Endothelial cell of umbilical vein (primary cell): ENCODE measurements around the gene SPATA1. TPM values are rescaled to one million over a fixed set of nuclear protein-coding genes. Genes with fewer than 3 reads are reported as not detected.

Experiments
- BruUV-seq: library from RNA; stranded (reverse); fragments of 400-500 nt; replicated peaks from 2 replicates; lab custom pipeline; 2021; lab: Mats Ljungman, UMichigan
- CTCF ChIA-PET: fragments of 300-600, 350-600 bp; sonication (Branson Sonifier 250); formaldehyde crosslinking; loops from one replicate; lab custom pipeline; 2021; ENCODE audit warnings: antibody characterized with exemption, inconsistent platforms; lab: Charles Lee
- POLR2A ChIA-PET: fragments of 300-600, 350-600 bp; sonication (Branson Sonifier 250); formaldehyde crosslinking; loops from one replicate; lab custom pipeline; 2021; ENCODE audit warnings: antibody characterized with exemption, inconsistent platforms; lab: Charles Lee
- DNase-seq: peaks from one replicate; pipeline ENCODE4 v3.0.0-alpha.2; 2011; ENCODE audit warnings: low read depth, low spot score
- FAIRE-seq: peaks from 2 replicates; lab custom pipeline; 2011; peaks lifted over from hg19 to GRCh38; lab: Jason Lieb, UNC
- H2AFZ ChIP-seq: 2 replicates; pipeline ENCODE4 v1.6.0; 2012; ENCODE audit warnings: low read depth, low read length, control low read depth, inconsistent platforms
- H3K27ac ChIP-seq: 2 replicates; pipeline ENCODE4 v1.5.1; 2011; ENCODE audit warnings: low read depth, mild to moderate bottlenecking, control low read depth, low read length, moderate library complexity; ENCODE audit not compliant: insufficient read depth
- H3K27me3 ChIP-seq, 2 experiments: 2 replicates each; pipeline versions ENCODE4 v1.6.0 to v1.6.1; 2011; ENCODE audit warnings: low read length in 2 of 2, mixed read lengths in 1 of 2; ENCODE audit not compliant: control insufficient read depth in 2 of 2, insufficient read depth in 2 of 2
- H3K36me3 ChIP-seq, 2 experiments: 2 replicates in 1 of 2; 3 replicates in 1 of 2; pipeline ENCODE4 v1.5.1; 2011; ENCODE audit warnings: low read length in 2 of 2, mild to moderate bottlenecking in 1 of 2, moderate library complexity in 1 of 2; ENCODE audit not compliant: control insufficient read depth in 2 of 2, insufficient read depth in 2 of 2; ENCODE audit errors: extremely low read depth in 1 of 2
- H3K4me1 ChIP-seq: 3 replicates; pipeline ENCODE4 v1.5.1; 2011; ENCODE audit warnings: mild to moderate bottlenecking, low read length; ENCODE audit not compliant: control insufficient read depth, insufficient read depth; ENCODE audit errors: extremely low read depth
- H3K4me2 ChIP-seq: 2 replicates; pipeline ENCODE4 v1.6.1; 2011; ENCODE audit warnings: low read length, control low read depth, mixed read lengths; ENCODE audit not compliant: insufficient read depth
- H3K4me3 ChIP-seq, 3 experiments: fragments of 200-600 bp in 1 of 3; sonication (generic), shearing (Covaris generic) in 1 of 3; replicated peaks in 1 of 3; 2 replicates each; pipeline ENCODE4 v1.5.1; 2011 to 2016; ENCODE audit warnings: control low read depth in 3 of 3, low read length in 3 of 3, mild to moderate bottlenecking in 2 of 3, inconsistent platforms in 1 of 3, low read depth in 1 of 3, moderate library complexity in 1 of 3; ENCODE audit not compliant: insufficient read depth in 1 of 3
- H3K79me2 ChIP-seq: 2 replicates; pipeline ENCODE4 v1.6.0; 2012; ENCODE audit warnings: low read length, inconsistent platforms; ENCODE audit not compliant: control insufficient read depth, insufficient read depth
- H3K9ac ChIP-seq: replicated peaks from 2 replicates; pipeline ENCODE3; 2011; ENCODE audit warnings: low read length, control low read depth; ENCODE audit not compliant: insufficient read depth; ENCODE audit errors: extremely low read depth
- H3K9me1 ChIP-seq: replicated peaks from 3 replicates; pipeline ENCODE4 v1.6.0; 2011; ENCODE audit warnings: mild to moderate bottlenecking, low read length; ENCODE audit not compliant: control insufficient read depth, insufficient read depth; ENCODE audit errors: extremely low read depth
- H3K9me3 ChIP-seq: replicated peaks from 2 replicates; pipeline ENCODE4 v1.5.1; 2012; ENCODE audit warnings: low read length, inconsistent platforms; ENCODE audit not compliant: control insufficient read depth, insufficient read depth
- H4K20me1 ChIP-seq: replicated peaks from 2 replicates; pipeline ENCODE3; 2011; ENCODE audit warnings: mild to moderate bottlenecking, low read length; ENCODE audit not compliant: control insufficient read depth, insufficient read depth; ENCODE audit errors: extremely low read depth
- CTCF ChIP-seq, 2 donors: IDR thresholded peaks; 1 replicate in 1 of 2; 2 replicates in 1 of 2; pipeline ENCODE4 v1.5.1; 2011; ENCODE audit warnings: low read length in 2 of 2, mild to moderate bottlenecking in 2 of 2, moderate library complexity in 2 of 2, control low read depth in 1 of 2, inconsistent platforms in 1 of 2, low read depth in 1 of 2; ENCODE audit not compliant: insufficient read depth in 1 of 2; ENCODE audit errors: extremely low read depth in 1 of 2
- EZH2 ChIP-seq: IDR thresholded peaks from 2 replicates; pipeline ENCODE4 v1.6.1; 2012; ENCODE audit warnings: borderline replicate concordance, low read depth, mild to moderate bottlenecking, moderate library complexity, low read length, inconsistent platforms; ENCODE audit not compliant: severe bottlenecking
- FOS ChIP-seq: IDR thresholded peaks from 2 replicates; pipeline ENCODE4 v1.6.1; 2011; ENCODE audit warnings: mild to moderate bottlenecking, low read length, moderate library complexity, borderline replicate concordance; ENCODE audit not compliant: insufficient read depth
- GATA2 ChIP-seq: IDR thresholded peaks from 2 replicates; pipeline ENCODE4 v1.7.0; 2011; ENCODE audit warnings: low read depth, mild to moderate bottlenecking, moderate library complexity, mixed read lengths, low read length; ENCODE audit not compliant: insufficient read length, insufficient read depth
- JUN ChIP-seq: IDR thresholded peaks from 2 replicates; pipeline ENCODE4 v1.6.1; 2011; ENCODE audit warnings: borderline replicate concordance, low read depth; ENCODE audit not compliant: insufficient read length, insufficient read depth
- MAX ChIP-seq: IDR thresholded peaks from 2 replicates; pipeline ENCODE4 v1.6.1; 2011; ENCODE audit not compliant: insufficient read depth, insufficient read length
- MYC ChIP-seq: IDR thresholded peaks from one replicate; pipeline ENCODE4 v1.6.1; 2011; ENCODE audit warnings: mild to moderate bottlenecking, low read depth, low read length
- POLR2AphosphoS5 ChIP-seq: IDR thresholded peaks from 2 replicates; pipeline ENCODE4 v1.6.1; 2012; ENCODE audit warnings: low read depth, mild to moderate bottlenecking, control low read depth, low read length, moderate library complexity; ENCODE audit not compliant: insufficient read depth
- dilution Hi-C: fragments of 300-500 bp; cut with MboI; formaldehyde crosslinking; loops from one replicate; pipeline ENCODE4 v1.15.0; 2019; ENCODE audit warnings: low sequenced_read_pairs; ENCODE audit not compliant: extremely low pct_ligation_motif_present
- intact Hi-C: fragments of 100-400 bp; cut with micrococcal nuclease; formaldehyde crosslinking; loops from one replicate; pipeline ENCODE4 v1.10.0; 2022
- polyA plus RNA-seq, 4 experiments: library from polyadenylated mRNA; depleted of rRNA in 3 of 4; stranded (reverse) in 3 of 4; unstranded in 1 of 4; fragments of >200 nt; gene quantifications; 2 replicates each; pipeline versions ENCODE4 v1.2.1 to v1.2.3, GENCODE V29; 2011 to 2012; ENCODE audit warnings: missing spikeins in 1 of 4
- total RNA-seq: library from RNA; stranded (reverse); gene quantifications from 2 replicates; pipeline ENCODE4 v1.2.3, GENCODE V29; 2021

The SPATA1 gene
- total and polyA plus RNA-seq, 2 donors (not counting 3 experiments of a cell fraction or from before 2014, with no cell fraction given) = 1.7 to 1.8 TPM

DNA sequence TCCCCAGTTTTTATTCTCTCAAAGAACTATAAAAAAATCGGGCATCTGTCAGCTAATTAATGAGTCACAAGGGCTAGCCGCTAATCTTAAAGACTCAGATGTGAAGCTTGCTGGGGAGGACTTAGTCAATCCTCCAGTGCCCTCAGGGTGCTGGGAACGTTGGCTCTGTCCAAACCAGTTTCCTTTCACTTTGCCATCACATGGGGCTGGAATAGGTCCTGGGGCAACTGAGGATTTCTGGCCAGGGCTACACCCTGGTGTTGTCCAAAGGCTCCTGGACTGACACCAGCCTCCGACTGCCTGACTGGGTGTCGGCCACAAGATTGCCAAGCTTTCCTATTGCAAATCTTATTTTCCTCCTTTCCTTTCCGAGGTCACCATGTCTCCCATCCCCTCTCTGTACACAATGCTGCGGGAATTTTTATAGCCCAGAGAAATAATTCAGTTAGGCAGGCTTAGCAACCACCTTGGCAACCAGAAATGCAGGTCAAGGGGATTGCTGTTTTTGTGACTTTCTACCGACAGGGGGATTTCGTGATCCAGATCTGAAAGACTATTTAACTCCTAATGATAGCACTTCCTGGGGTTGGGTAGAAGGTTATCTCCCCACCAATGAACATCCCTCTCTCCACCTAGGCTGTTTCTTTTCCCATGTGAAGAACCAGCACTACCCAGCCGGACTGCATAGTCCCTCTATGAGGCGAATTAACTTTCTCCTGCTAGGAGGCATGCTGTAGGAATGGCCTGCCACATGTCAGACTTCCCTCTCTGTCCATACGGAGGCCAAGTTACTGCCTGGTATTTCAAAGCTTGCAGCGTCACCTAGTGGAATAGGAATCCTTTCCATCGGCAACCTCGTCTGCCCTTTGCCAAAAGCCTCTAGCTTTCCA is 98.0 kb downstream of the SPATA1 start:
- Histone ChIP-seq H3K4me3 (peak overlapping the region in 2 of 3 experiments; percentile 11 to 46), H3K27me3 (no peaks in the 10 kb centered on the region), H3K79me2 (no peaks in the 10 kb centered on the region), H3K9me3 (peaks cover 2% of the 10 kb centered on the region), H3K36me3 (no peaks in the 10 kb centered on the region), H2AFZ (peak overlapping the region; percentile 35), H3K9me1 (no peaks in the 10 kb centered on the region), H4K20me1 (no peaks in the 10 kb centered on the region), H3K9ac (peak overlapping the region; percentile 83), H3K4me2 (peak overlapping the region; percentile 81), H3K4me1 (peaks cover 30% of the 10 kb centered on the region), H3K27ac (peak overlapping the region; percentile 88)
- DNase-seq (peak; percentile 91), FAIRE-seq (peak; percentile 77)
- no TSS peak for BruUV-seq
- dilution Hi-C loops = loop anchor here (25.0 kb wide), 1 partner anchor 167 kb away; no protein-coding TSS in a partner anchor
- intact Hi-C loops = loop anchor here (1.0 to 2.0 kb wide), 12 partner anchors 15 to 699 kb away; partner anchors contain the start of genes CTBS, GNG5, PRKACB and RPF1
- POLR2A ChIA-PET = interaction anchor here (0.8 to 2.5 kb wide), 3 partner anchors 31 to 124 kb away, joined by 3 to 19 read pairs (median 11); partner anchors contain the start of genes CTBS, GNG5 and SPATA1
- CTCF ChIA-PET = interaction anchor here (0.6 to 7.2 kb wide), 48 partner anchors 9 to 707 kb away, joined by 3 to 124 read pairs (median 4); partner anchors contain the start of genes CTBS, GNG5, PRKACB and SPATA1
- TF ChIP-seq MYC (peak; percentile 79), MAX (peak; percentile 74), CTCF (IDR thresholded peaks at IDR 0.05; ENCODE audit: extremely low read depth in 1 of 2, insufficient read depth in 1 of 2, low read depth in 1 of 2, low read length in 2 of 2) (peak; percentile 66 to 77), POLR2AphosphoS5 (peak; percentile 10), JUN (no peak), EZH2 (no peak), FOS (peak; percentile 61), GATA2 (no peak)
